HAP-1 (cell line): ENCODE data around the gene OAT.

ENCODE experiments used
- DNase-seq, 2 experiments: peaks; one replicate each; pipeline ENCODE4 v3.0.0-alpha.2; 2016 to 2020; ENCODE audit warnings: low spot score in 2 of 2
- H3K27me3 ChIP-seq: fragments of 250-450 bp; sonication (Bioruptor Pico); 2 replicates; pipeline ENCODE4 v1.5.1; 2020; ENCODE audit warnings: low read depth, mild to moderate bottlenecking, moderate library complexity
- H3K36me3 ChIP-seq: fragments of 250-450 bp; sonication (Bioruptor Pico); replicated peaks from 2 replicates; pipeline ENCODE4 v1.5.1; 2020; ENCODE audit warnings: mild to moderate bottlenecking
- H3K4me1 ChIP-seq: fragments of 250-450 bp; sonication (Bioruptor Pico); 2 replicates; pipeline ENCODE4 v1.5.1; 2020; ENCODE audit warnings: mild to moderate bottlenecking
- H3K4me3 ChIP-seq: fragments of 250-450 bp; sonication (Bioruptor Pico); 2 replicates; pipeline ENCODE4 v1.5.1; 2020; ENCODE audit warnings: mild to moderate bottlenecking, moderate library complexity
- H3K9me3 ChIP-seq: fragments of 250-450 bp; sonication (Bioruptor Pico); 2 replicates; pipeline ENCODE4 v1.5.1; 2020; ENCODE audit warnings: mild to moderate bottlenecking, moderate library complexity
- in situ Hi-C: fragments of 300-500 bp; cut with MboI; formaldehyde crosslinking; loops from 3 replicates; pipeline ENCODE4 v1.14.3; 2020; ENCODE audit warnings: low sequenced_read_pairs, inconsistent platforms, mixed read lengths

Gene OAT

GRCh38 chr10:124356701-124357560, 61.8 kb downstream of the OAT start:
- Histone ChIP-seq H3K36me3 (no peaks in the 10 kb centered on the region), H3K27me3 (no peaks in the 10 kb centered on the region), H3K4me3 (no peak overlapping the region), H3K9me3 (no peaks in the 10 kb centered on the region), H3K4me1 (no peaks in the 10 kb centered on the region)
- no peak for DNase-seq
- in situ Hi-C loops: no loop called here

DNA sequence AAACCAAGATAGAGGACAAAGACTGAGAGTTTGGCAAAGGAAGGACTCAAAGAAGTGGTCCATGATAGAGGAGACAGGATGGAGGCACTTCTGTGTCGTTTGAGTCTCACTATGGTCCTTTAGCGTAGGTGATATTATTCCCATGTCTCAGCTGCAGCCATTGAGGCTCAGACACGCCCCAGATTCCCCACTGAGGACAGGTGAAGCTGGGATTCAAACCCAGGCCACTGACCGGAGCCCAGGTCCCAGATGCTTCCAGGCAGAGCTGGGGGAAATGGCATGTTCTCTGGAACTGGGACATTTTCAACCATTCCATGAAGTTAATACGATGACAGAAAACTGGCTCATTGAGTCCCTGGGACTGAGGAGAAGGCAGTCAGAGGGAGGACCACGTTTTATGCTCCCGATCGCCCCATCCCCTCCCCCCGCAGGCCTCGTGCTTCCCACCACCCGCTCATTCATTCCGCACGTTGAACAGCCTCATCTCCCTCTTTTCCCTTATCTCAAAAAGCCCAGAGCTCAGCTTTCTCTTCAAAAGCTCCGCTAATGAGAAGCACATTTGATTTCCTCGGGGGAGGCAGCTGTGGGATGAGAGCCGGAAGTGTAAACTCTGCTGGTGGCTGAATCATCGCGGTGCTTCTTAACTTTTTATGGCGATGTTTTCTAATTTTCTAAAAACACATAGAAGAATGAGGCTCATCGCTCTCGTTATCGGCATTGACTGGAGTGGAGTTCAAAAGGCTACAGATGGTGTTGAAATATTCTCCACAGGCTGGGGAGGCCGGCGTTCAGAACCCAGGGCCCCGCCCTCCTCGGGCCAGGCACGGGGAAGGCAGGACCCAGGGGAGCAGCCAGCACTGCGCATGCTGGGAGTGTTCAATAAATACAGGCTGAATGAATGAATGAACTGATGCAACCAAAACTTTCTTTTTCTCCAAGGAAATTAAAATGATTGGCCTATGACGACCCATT, 64.0 kb downstream of the OAT start:
- Histone ChIP-seq H3K27me3 (no peaks in the 10 kb centered on the region), H3K9me3 (no peaks in the 10 kb centered on the region), H3K4me1 (no peaks in the 10 kb centered on the region), H3K36me3 (no peaks in the 10 kb centered on the region), H3K4me3 (peak overlapping the region; percentile 6; the same call in 1 of the 2 replicates)
- DNase-seq: peak in 1 of 2 experiments; percentile 59
- in situ Hi-C loops: no loop called here

DNA sequence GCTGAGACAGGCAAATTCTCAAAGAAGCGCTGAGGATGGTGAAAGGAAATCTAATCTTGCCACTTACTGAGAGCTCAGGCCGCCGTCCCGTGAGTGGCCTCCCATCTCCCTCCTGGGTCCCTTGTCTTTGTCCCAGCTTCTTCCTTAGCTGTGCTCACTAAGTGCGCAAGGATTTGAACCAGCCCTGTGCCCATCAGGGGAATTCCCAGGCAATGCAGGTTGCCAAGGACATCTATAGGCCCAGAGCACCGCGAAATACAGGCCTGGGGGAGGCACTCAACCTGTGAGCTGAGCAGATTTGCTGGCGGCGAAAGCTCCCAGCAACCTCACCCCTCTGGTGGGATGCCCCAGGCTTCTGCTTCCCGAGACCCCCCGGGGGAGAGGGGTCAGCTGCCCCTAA, 64.8 kb downstream of the OAT start:
- H3K27me3 ChIP-seq: no peaks in the 10 kb centered on the region
- no peak for DNase-seq
- in situ Hi-C loops: no loop called here
- H3K4me3 ChIP-seq: no peak overlapping the region
- no peaks in the 10 kb centered on the region for H3K9me3 ChIP-seq
- H3K36me3 ChIP-seq: no peaks in the 10 kb centered on the region
- no peaks in the 10 kb centered on the region for H3K4me1 ChIP-seq

DNA sequence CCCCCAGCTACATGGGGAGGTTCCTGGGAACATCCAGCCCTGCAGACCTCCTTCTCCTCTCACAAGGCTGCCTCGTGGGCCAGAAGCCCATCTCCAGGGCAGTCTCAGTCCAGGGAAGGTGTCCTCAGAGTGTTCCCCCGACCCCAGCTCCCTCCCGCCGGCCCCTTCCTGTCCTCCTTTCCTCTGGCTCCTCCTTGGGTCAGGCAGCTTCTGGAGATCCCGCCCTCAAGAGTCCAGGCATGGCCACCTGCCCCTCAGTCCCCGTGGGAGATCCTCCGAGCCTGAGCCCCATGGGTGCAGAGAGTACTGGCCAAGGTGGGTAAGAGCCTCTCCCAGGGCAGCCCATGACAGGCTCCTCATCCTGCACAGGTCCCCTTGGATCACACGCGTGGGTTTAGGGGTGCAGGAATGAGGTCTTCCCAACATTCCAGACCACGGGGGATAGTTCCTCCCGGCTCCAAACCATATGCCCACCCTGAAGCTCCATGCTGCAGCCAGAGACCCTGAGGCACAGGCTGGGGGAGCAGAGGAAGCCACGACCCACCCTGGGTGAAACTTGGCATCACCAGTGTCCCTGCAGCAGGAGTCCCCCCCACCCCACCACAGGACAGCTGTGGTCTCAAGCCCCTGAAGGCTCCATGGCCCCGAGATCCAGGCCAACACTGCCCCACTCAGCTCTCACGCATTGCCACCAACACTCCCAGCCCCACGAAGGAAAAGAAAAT, 65.5 kb downstream of the OAT start:
- no peaks in the 10 kb centered on the region for H3K27me3 ChIP-seq
- DNase-seq: no peak
- no peaks in the 10 kb centered on the region for H3K4me1 ChIP-seq
- no peaks in the 10 kb centered on the region for H3K9me3 ChIP-seq
- no peaks in the 10 kb centered on the region for H3K36me3 ChIP-seq
- H3K4me3 ChIP-seq: no peak overlapping the region
- in situ Hi-C loops: no loop called here

GRCh38 chr10:124351481-124352220, 67.1 kb downstream of the OAT start:
- no peaks in the 10 kb centered on the region for H3K27me3 ChIP-seq
- in situ Hi-C loops: no loop called here
- no peaks in the 10 kb centered on the region for H3K36me3 ChIP-seq
- H3K9me3 ChIP-seq: no peaks in the 10 kb centered on the region
- no peak overlapping the region for H3K4me3 ChIP-seq
- H3K4me1 ChIP-seq: no peaks in the 10 kb centered on the region
- no peak for DNase-seq

- no peaks in the 10 kb centered on the region for H3K9me3 ChIP-seq
- no peaks in the 10 kb centered on the region for H3K4me1 ChIP-seq
- H3K36me3 ChIP-seq: no peaks in the 10 kb centered on the region
- H3K4me3 ChIP-seq: no peak overlapping the region
- H3K27me3 ChIP-seq: no peaks in the 10 kb centered on the region
- in situ Hi-C loops: no loop called here
- no peak for DNase-seq
These were observed 67.9 kb downstream of the OAT start for GRCh38 chr10:124350806-124351205.

- Histone ChIP-seq H3K36me3 (no peaks in the 10 kb centered on the region), H3K9me3 (no peaks in the 10 kb centered on the region), H3K27me3 (no peaks in the 10 kb centered on the region), H3K4me3 (no peak overlapping the region), H3K4me1 (no peaks in the 10 kb centered on the region)
- in situ Hi-C loops: no loop called here
- DNase-seq: no peak
These were observed 68.8 kb downstream of the OAT start for GRCh38 chr10:124349996-124350280.

GRCh38 chr10:124349231-124349995, 69.3 kb downstream of the OAT start:
- no peaks in the 10 kb centered on the region for H3K36me3 ChIP-seq
- in situ Hi-C loops: no loop called here
- no peaks in the 10 kb centered on the region for H3K9me3 ChIP-seq
- no peak overlapping the region for H3K4me3 ChIP-seq
- no peak for DNase-seq
- H3K4me1 ChIP-seq: no peaks in the 10 kb centered on the region
- H3K27me3 ChIP-seq: no peaks in the 10 kb centered on the region

DNA sequence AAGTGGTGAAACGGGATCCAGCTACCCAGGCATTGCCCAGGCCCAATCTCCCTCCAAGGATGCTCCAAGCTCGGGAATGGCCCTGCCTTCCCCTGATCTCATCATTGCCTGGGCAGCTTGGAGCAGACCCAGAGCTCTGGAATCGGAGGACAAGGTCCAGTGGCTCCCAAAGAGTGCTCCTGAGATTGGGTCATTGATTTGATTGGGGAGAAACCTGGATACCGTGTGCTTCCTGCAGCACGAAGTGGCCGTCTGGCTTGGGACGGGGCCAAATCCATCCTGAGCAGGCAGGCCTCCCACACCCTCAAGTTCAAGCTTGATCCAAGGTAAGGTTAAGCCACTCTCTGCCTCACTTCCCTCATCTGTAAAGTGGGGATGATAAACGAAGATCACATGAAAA, 69.9 kb downstream of the OAT start:
- no peaks in the 10 kb centered on the region for H3K36me3 ChIP-seq
- no peaks in the 10 kb centered on the region for H3K9me3 ChIP-seq
- in situ Hi-C loops: no loop called here
- no peak for DNase-seq
- no peaks in the 10 kb centered on the region for H3K27me3 ChIP-seq
- no peaks in the 10 kb centered on the region for H3K4me1 ChIP-seq
- no peak overlapping the region for H3K4me3 ChIP-seq

DNA sequence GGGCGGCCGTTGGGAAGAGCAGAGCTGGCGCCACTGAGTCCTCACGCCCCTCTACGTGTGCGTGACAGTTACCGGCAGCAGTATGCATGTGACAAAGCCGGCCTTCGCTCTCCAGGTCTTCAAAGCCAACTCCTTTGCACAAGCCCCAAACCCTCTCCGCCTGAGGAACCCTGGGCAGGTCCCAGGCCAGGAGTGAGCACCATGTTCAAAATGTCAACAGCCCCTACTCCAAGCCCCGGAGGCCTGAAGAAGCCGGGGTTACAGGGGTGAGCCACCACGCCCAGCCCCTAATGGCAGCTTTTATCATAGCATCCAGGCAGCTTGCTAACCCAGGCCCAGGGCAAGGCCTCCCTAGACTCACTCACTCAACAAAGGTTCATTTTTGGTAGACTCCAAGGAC, 70.8 kb downstream of the OAT start:
- Histone ChIP-seq H3K9me3 (no peaks in the 10 kb centered on the region), H3K4me3 (no peak overlapping the region), H3K27me3 (no peaks in the 10 kb centered on the region), H3K4me1 (no peaks in the 10 kb centered on the region), H3K36me3 (no peaks in the 10 kb centered on the region)
- in situ Hi-C loops: no loop called here
- DNase-seq: no peak
